Measurements from ENCODE around the gene FZD2.
"Not testable (repeated sequence)": the region's sequence is repeated elsewhere in the genome, so short reads cannot be mapped to it uniquely, and the experiment has no call there.

The FZD2 gene

GRCh38 chr17:44546671-44547606, 10.3 kb upstream of the FZD2 start:
- no peak for DNase-seq (ENCODE audit: low read depth in 2 of 2)

- no peak for DNase-seq (ENCODE audit: low read depth in 2 of 2)
Observed at GRCh38 chr17:44547625-44548267, 9.5 kb upstream of the FZD2 start.

- no peak for DNase-seq (ENCODE audit: low read depth in 2 of 2)
Observed at GRCh38 chr17:44548376-44549230, 8.7 kb upstream of the FZD2 start.

- no peak for DNase-seq (ENCODE audit: low read depth in 2 of 2)
Observed at GRCh38 chr17:44549686-44550085, 7.6 kb upstream of the FZD2 start.

GRCh38 chr17:44552361-44552760, 4.9 kb upstream of the FZD2 start:
- DNase-seq (ENCODE audit: low read depth in 2 of 2), result no peak

GRCh38 chr17:44555099-44555498, 2.2 kb upstream of the FZD2 start:
- no peak for DNase-seq (ENCODE audit: low read depth in 2 of 2)

- DNase-seq (ENCODE audit: low read depth in 2 of 2), result no peak
Observed at GRCh38 chr17:44556166-44556831, 985 bp upstream of the FZD2 start.

GRCh38 chr17:44557651-44558285, 484 bp downstream of the FZD2 start:
- no peak for DNase-seq (ENCODE audit: low read depth in 2 of 2)

GRCh38 chr17:44558334-44558709, 1.0 kb downstream of the FZD2 start:
- no peak for DNase-seq (ENCODE audit: low read depth in 2 of 2)

GRCh38 chr17:44558710-44559633, 1.7 kb downstream of the FZD2 start:
- DNase-seq (ENCODE audit: low read depth in 2 of 2), result no peak

GRCh38 chr17:44559634-44560554, 2.6 kb downstream of the FZD2 start:
- DNase-seq (ENCODE audit: low read depth in 2 of 2), result no peak

- no peak for DNase-seq (ENCODE audit: low read depth in 2 of 2)
Observed at GRCh38 chr17:44561237-44561623, 3.9 kb downstream of the FZD2 start.

- DNase-seq (ENCODE audit: low read depth in 2 of 2), result no peak
Observed at GRCh38 chr17:44564429-44564828, 7.1 kb downstream of the FZD2 start.

GRCh38 chr17:44565866-44566443, 8.7 kb downstream of the FZD2 start:
- DNase-seq (ENCODE audit: low read depth in 2 of 2), result no peak

GRCh38 chr17:44568311-44568944, 11.1 kb downstream of the FZD2 start:
- DNase-seq (ENCODE audit: low read depth in 2 of 2), result not testable (repeated sequence)

- DNase-seq (ENCODE audit: low read depth in 2 of 2), result no peak
Observed at GRCh38 chr17:44568945-44569858, 11.9 kb downstream of the FZD2 start.

- no peak for DNase-seq (ENCODE audit: low read depth in 2 of 2)
Observed at GRCh38 chr17:44572801-44573200, 15.5 kb downstream of the FZD2 start.
